SK-N-MC (cell line): ENCODE results near the gene NOS3.

Experiments used
- DNase-seq: peaks from one replicate; pipeline ENCODE4 v3.0.0-alpha.2; 2011; ENCODE audit warnings: low read depth, low spot score
- H3K27ac ChIP-seq: fragments of 200-600 bp; sonication (generic); 2 replicates; pipeline ENCODE4 v1.5.1; 2016; ENCODE audit warnings: mixed run types
- H3K36me3 ChIP-seq: fragments of 200-600 bp; sonication (generic); 2 replicates; pipeline ENCODE4 v1.6.1; 2017; ENCODE audit warnings: antibody characterized with exemption, low read length, mixed read lengths; ENCODE audit not compliant: insufficient read depth
- H3K4me3 ChIP-seq: fragments of 200-600 bp; sonication (generic); 2 replicates; pipeline ENCODE4 v1.5.1; 2016
- H3K9ac ChIP-seq: fragments of 200-600 bp; sonication (generic); 2 replicates; pipeline ENCODE4 v1.8.0; 2017; ENCODE audit warnings: mixed run types, mixed read lengths; ENCODE audit not compliant: insufficient read length
- H3K9me3 ChIP-seq: fragments of 200-600 bp; sonication (generic); 2 replicates; pipeline ENCODE4 v1.6.1; 2017; ENCODE audit warnings: low read depth, mild to moderate bottlenecking, antibody characterized with exemption, low read length, moderate library complexity, mixed read lengths
- EZH2 ChIP-seq: fragments of 200-600 bp; sonication (generic); IDR thresholded peaks from one replicate; pipeline ENCODE4 v1.6.1; 2017; ENCODE audit warnings: antibody characterized with exemption
- FOXP2 ChIP-seq: optimal IDR thresholded peaks from 2 replicates; pipeline ENCODE3; 2011; ENCODE audit warnings: mild to moderate bottlenecking, moderate library complexity; ENCODE audit not compliant: insufficient read depth; ENCODE audit errors: extremely low read length, control extremely low read depth
- POLR2AphosphoS5 ChIP-seq: IDR thresholded peaks from 2 replicates; pipeline ENCODE4 v1.6.1; 2012; ENCODE audit warnings: mild to moderate bottlenecking, low read depth, low read length, borderline replicate concordance

NOS3 gene

DNA sequence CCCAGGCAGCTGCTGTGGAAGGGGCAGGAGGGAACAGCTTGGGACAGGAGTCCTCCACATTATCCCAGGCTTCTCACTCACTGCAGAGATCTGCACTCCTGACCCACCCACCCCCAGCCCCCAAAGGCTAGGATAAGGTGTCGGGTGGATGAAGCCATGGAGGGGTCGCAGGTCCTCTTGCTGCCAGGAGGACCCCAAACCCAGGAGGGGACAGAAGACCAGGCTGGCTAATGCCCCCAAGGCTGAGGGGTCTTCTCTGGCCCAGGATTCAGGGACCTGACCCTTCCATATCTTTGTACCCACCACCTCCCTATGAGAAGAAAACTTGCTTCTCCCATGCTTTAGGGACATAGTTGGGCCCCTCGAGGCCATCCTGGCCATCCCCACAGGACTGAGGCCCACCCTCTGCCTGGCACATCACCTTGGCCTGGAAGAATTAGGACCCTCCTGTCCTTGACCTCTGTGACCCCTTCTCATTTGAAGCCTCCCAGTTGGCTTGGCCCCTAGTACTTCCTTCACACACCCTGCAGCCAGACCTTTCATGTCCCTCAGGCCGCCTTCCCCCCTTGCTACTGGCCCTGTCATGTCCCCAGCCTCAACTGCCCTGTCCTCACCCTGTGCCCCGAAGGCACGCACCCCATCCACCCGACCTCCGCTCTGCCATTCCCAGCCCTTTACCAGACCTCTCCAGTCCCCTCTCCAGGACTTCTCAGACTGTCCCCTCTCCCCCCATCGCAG lies 34.3 kb upstream of the NOS3 start:
- no peak for DNase-seq
- Histone ChIP-seq H3K27ac (no peak overlapping the region), H3K4me3 (no peak overlapping the region), H3K9ac (no peak overlapping the region), H3K9me3 (no peaks in the 10 kb centered on the region), H3K36me3 (no peaks in the 10 kb centered on the region)
- TF ChIP-seq FOXP2 (no peak), EZH2 (no peak), POLR2AphosphoS5 (no peak)

DNA sequence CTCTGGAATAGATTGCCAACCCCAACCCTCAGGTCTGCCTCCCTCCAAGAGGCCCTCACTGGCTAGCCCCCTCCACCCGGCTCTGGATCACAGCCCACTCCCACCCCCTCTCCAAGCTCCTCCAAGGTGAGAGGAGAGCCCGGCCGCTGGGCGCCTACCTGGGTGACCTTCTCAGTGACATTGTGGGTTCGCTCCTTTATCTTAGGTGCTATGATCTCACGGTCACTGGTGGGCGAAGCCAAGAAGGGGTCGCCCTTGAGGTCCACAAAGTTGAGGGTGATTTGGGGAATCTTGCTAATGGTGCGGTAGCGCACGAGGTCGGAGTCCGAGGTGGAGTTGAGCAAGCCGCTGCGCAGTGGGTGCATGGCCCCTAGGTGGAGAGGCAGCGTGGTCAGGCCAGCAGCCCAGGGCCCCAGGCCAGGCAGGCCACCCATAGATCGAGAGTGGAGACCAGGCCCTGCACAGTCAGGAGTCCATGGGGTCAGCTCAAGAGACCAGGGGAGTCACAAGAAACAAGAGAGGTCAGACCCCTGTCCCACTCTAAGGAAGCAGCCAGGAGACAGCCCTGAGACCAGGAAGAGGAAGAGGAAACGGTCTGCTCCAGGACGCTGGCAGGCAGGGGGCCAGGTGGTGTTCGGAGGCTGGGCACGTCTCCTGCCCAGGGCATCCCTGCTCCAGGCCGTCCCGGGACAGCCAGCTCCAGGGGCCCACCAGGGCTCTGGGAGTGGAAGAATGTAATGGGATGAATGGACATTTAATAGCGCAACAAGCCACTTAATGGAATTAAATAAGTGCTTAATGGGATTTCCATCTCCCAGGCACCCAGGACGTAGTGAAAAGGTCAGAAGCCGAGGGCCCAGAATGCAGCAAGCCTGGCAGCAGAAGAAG lies 33.4 kb upstream of the NOS3 start:
- no peak for DNase-seq
- H3K36me3 ChIP-seq = no peaks in the 10 kb centered on the region
- TF ChIP-seq FOXP2 (no peak), EZH2 (no peak), POLR2AphosphoS5 (no peak)
- H3K9ac ChIP-seq = no peak overlapping the region
- H3K4me3 ChIP-seq = no peak overlapping the region
- H3K9me3 ChIP-seq = no peaks in the 10 kb centered on the region
- H3K27ac ChIP-seq = no peak overlapping the region

DNA sequence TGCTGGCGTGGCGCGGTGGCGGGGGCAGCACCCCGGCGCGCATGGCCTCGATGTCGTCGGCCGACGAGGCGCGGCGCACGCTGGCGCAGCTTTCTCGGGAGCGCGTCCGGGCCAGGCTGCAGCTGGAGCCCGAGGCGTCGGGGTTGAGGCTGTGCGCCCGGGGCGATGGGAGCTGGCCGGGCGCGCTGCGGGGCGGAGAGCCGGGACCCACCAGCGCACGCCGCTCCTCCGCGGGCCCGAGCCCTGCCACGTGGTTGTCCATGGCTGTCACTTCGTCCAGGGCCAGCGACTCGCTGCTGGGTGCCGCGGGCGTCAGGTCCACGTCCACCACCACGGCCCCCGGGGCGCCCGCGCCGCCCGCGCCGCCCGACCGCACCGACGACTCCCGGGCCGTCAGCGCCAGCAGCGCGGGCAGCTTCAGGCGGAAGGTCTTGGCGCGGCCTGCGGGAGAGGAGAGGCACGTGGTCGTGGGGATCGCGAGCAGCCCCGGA lies 32.7 kb upstream of the NOS3 start:
- no peak for TF ChIP-seq FOXP2
- TF ChIP-seq POLR2AphosphoS5 = no peak
- TF ChIP-seq EZH2 = no peak
- no peaks in the 10 kb centered on the region for H3K36me3 ChIP-seq
- H3K9me3 ChIP-seq = no peaks in the 10 kb centered on the region
- H3K4me3 ChIP-seq = no peak overlapping the region
- H3K9ac ChIP-seq = no peak overlapping the region
- no peak for DNase-seq
- H3K27ac ChIP-seq = no peak overlapping the region

DNA sequence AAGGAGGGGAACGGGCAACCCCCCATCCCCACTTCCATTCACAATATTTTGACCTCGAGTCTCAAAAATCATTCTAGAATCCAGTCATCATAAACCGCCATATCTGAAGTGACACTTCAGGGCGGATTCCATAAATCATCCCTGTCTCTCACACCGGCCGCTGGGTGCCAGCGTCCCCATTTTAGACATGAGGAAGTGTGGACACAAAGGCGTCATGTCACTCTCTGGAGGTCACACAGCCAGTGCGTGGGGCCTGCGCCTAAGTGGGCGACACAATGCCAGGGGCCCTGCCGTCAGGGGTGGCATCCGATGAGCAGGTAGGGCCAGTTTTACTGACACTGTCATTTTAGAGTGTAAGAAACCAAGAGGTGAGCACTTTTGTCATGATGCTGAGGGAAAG lies 32.2 kb upstream of the NOS3 start:
- no peak for TF ChIP-seq EZH2
- TF ChIP-seq POLR2AphosphoS5 = no peak
- TF ChIP-seq FOXP2 = no peak
- DNase-seq = no peak
- Histone ChIP-seq H3K9ac (no peak overlapping the region), H3K9me3 (no peaks in the 10 kb centered on the region), H3K4me3 (no peak overlapping the region), H3K27ac (no peak overlapping the region), H3K36me3 (no peaks in the 10 kb centered on the region)

DNA sequence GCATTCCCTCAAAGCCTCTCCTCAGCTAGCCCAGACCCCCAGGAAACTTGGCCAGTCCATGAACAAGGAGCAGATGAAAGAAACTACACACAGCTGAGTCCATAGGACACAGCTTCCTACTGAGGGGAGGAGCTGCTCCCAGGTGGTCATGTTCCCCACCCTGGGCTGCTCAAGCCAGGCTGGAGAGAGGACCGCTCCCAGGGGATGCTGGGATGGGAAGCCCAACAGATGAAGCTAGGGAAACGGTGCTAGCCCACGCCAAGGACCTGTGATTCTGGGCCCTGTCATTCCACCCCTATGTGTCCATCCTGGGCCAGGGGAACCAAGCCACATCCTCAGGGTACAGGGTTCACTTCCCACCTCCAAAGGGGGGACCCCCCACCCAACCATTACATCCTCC lies 31.7 kb upstream of the NOS3 start:
- H3K4me3 ChIP-seq = no peak overlapping the region
- DNase-seq = no peak
- H3K9ac ChIP-seq = no peak overlapping the region
- H3K9me3 ChIP-seq = no peaks in the 10 kb centered on the region
- no peaks in the 10 kb centered on the region for H3K36me3 ChIP-seq
- no peak overlapping the region for H3K27ac ChIP-seq
- no peak for TF ChIP-seq POLR2AphosphoS5
- no peak for TF ChIP-seq EZH2
- TF ChIP-seq FOXP2 = no peak

DNA sequence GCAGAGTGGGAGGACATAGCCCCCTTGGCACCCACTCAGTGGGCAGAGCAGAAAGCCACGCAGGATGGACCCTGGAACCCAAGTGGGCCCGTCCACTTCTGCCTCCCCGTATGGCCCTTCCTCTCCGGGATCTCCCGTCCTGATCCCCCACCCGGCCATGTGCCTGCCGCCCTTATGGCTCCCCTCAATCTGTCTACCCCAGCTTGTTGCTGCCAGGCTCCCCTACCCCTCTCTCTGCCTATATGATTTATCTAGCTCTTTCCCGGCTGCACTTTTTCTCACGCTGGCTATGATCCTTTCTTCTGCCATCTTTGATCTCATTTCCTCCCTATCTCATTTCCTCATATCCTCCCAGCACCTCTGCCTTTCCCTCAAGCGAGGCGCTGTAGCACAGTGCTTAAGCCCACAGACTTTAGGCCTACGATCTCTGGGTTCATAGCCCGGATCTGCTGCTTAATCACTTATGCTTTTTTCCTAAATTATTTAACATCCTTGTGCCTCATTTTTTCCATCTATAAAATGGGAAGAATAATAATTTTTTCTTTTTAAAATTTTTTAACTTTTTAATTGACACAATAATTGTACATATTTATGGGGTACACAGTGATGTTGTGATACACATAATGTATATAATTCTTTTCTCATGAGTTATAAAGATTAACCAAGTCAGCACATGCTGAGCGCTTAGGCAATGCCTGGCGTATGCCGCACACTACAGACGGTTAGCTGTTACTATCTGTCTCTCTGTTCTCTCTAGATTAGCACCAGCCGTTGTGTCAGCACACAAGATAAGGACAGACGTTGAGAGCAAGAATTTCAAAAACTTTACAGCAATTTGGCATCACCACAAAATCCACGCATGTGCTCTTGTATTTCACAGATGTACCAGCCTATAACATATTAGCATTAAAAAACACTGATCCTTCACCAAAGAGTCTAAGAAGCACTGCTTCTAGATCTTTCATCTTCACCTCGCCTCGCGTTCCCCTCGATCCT lies 30.8 kb upstream of the NOS3 start:
- Histone ChIP-seq H3K36me3 (no peaks in the 10 kb centered on the region), H3K27ac (no peak overlapping the region), H3K9ac (no peak overlapping the region), H3K4me3 (no peak overlapping the region), H3K9me3 (no peaks in the 10 kb centered on the region)
- no peak for TF ChIP-seq EZH2
- TF ChIP-seq FOXP2 = no peak
- TF ChIP-seq POLR2AphosphoS5 = no peak
- DNase-seq = no peak

DNA sequence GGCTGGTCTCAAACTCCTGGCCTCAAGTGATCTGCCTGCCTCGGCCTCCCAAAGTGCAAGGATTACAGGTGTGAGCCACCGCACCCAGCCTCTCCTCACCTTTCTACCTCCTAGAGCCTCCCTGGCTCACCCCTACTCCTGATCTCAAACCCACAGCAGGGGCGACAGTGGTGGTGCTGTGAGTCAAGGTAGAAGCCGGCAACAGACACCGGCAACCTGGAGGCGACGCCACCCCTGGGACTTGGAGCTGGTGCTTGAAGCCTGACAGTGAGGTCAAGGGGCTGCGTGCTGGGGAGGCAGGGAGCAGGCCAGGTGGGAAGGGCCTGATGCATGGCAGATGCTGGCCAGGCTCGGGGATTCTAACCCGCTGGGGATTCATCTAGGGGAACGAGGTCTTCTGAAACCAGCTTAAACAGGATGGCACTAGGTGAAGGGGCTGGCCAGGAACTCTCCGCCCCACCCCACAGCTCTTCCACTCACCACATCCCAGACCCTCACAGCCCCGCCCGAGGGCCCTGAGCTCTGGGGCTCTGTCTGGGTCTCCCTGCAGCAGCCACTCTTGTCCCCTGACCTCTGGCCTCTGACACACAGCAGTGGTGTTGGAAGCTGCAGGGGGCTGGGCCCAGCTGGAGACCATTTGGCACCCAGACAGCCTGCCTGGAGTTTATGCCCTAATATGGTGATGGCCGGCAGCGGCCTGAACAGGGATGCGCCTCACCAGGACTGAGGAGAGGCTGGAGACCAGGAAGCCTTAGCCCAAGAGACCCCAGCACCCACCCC lies 29.1 kb upstream of the NOS3 start:
- no peak overlapping the region for H3K27ac ChIP-seq
- no peak for DNase-seq
- no peak overlapping the region for H3K9ac ChIP-seq
- no peaks in the 10 kb centered on the region for H3K36me3 ChIP-seq
- no peak overlapping the region for H3K4me3 ChIP-seq
- TF ChIP-seq FOXP2 (no peak), POLR2AphosphoS5 (no peak), EZH2 (no peak)
- no peaks in the 10 kb centered on the region for H3K9me3 ChIP-seq
